Posterior vena cava (tissue), 2 donors: Measurements from ENCODE around the gene CLTB. TPM values are rescaled to one million over a fixed set of nuclear protein-coding genes. Genes with fewer than 3 reads are reported as not detected.

ENCODE experiments used
- DNase-seq: peaks from one replicate; pipeline ENCODE4 v3.0.0-alpha.2; 2020; ENCODE audit warnings: low spot score
- intact Hi-C, 2 donors: fragments of 100-400 bp; cut with DNase I; formaldehyde crosslinking; loops; one replicate each; pipeline versions ENCODE4 v1.14.1 to v1.14.2; 2022 to 2023
- total RNA-seq, 2 donors: library from RNA; stranded (reverse); fragmentation: NEBNext Ultra II Directional; extraction: Animal tissue kit (Norgen Biotek cat#: 25700); gene quantifications; one replicate each; pipeline ENCODE4 v1.2.1, GENCODE V29; 2021
- donor health status: DM: yes; HTN: yes; CAD: no.
- donor health status: DM: yes; HTN: yes; CAD: no.

The CLTB gene
- total RNA-seq, 2 donors from 2014 or later = 147 to 179 TPM

GRCh38 chr5:176388003-176388443 lies 28.3 kb downstream of the CLTB start:
- DNase-seq = no peak
- intact Hi-C loops = no loop called here

GRCh38 chr5:176387384-176387925 lies 28.9 kb downstream of the CLTB start:
- DNase-seq = peak; percentile 17
- intact Hi-C loops = no loop called here

- intact Hi-C loops = no loop called here
- DNase-seq = no peak
Observed at GRCh38 chr5:176386491-176386890, 29.8 kb downstream of the CLTB start.

- DNase-seq = peak; percentile 76
- intact Hi-C loops = no loop called here
Observed at GRCh38 chr5:176384991-176385390, 31.3 kb downstream of the CLTB start.

GRCh38 chr5:176384366-176384930 lies 31.9 kb downstream of the CLTB start:
- intact Hi-C loops = no loop called here
- peak; percentile 62 for DNase-seq

- peak; percentile 72 for DNase-seq
- intact Hi-C loops = no loop called here
Observed at GRCh38 chr5:176383961-176384360, 32.4 kb downstream of the CLTB start.

- DNase-seq = peak; percentile 70
Observed at GRCh38 chr5:176383248-176383905, 33.0 kb downstream of the CLTB start.

GRCh38 chr5:176382721-176383120 lies 33.6 kb downstream of the CLTB start:
- peak; percentile 70 for DNase-seq
- intact Hi-C loops = no loop called here

More at GRCh38 chr5:176383248-176383905, 33.0 kb downstream of the CLTB start:
- intact Hi-C loops = no loop called here

GRCh38 chr5:176381979-176382378 lies 34.4 kb downstream of the CLTB start:
- DNase-seq = peak; percentile 31
- intact Hi-C loops = no loop called here

GRCh38 chr5:176381423-176381822 lies 34.9 kb downstream of the CLTB start:
- intact Hi-C loops = no loop called here
- peak; percentile 57 for DNase-seq

- intact Hi-C loops = no loop called here
Observed at GRCh38 chr5:176379881-176380280, 36.5 kb downstream of the CLTB start.

GRCh38 chr5:176373100-176373818 lies 43.1 kb downstream of the CLTB start:
- peak; percentile 69 for DNase-seq
- intact Hi-C loops = no loop called here

More at GRCh38 chr5:176379881-176380280, 36.5 kb downstream of the CLTB start:
- no peak for DNase-seq

- peak; percentile 60 for DNase-seq
- intact Hi-C loops = no loop called here
Observed at GRCh38 chr5:176371621-176372539, 44.5 kb downstream of the CLTB start.

- no peak for DNase-seq
- intact Hi-C loops = no loop called here
Observed at GRCh38 chr5:176369934-176370711, 46.2 kb downstream of the CLTB start.

- intact Hi-C loops = loop anchor here in 1 of 2 donors (1.0 kb wide), 1 partner anchor 39 kb away; no protein-coding TSS in a partner anchor
- DNase-seq = no peak
Observed at GRCh38 chr5:176368726-176369125, 47.6 kb downstream of the CLTB start.

GRCh38 chr5:176366232-176366894 lies 50.0 kb downstream of the CLTB start:
- DNase-seq = no peak
- intact Hi-C loops = no loop called here

- DNase-seq = peak; percentile 87
- intact Hi-C loops = no loop called here
Observed at GRCh38 chr5:176365351-176366231, 50.7 kb downstream of the CLTB start, which contains the start of gene ARL10. TSS of gene ARL10 (plus strand) at chr5:176365487. CDS start at chr5:176365564, 77 bp downstream.
